Adrenal gland (tissue), 12 donors: ENCODE results near the gene VPS50. TPM values are rescaled to one million over a fixed set of nuclear protein-coding genes. Genes with fewer than 3 reads are reported as not detected.
"Not testable (repeated sequence)": the region's sequence is repeated elsewhere in the genome, so short reads cannot be mapped to it uniquely, and the experiment has no call there.

Source experiments
- DNase-seq, 7 donors: peaks; one replicate each; pipeline ENCODE4 v3.0.0-alpha.2; 2019 to 2020
- H3K27ac ChIP-seq, 5 donors: fragments of 200-600 bp; sonication (generic) in 4 of 5; 1 replicate in 3 of 5; 2 replicates in 2 of 5; pipeline versions ENCODE4 v1.5.1 to v1.8.0; 2016 to 2020; ENCODE audit warnings: mild to moderate bottlenecking in 1 of 5
- H3K27me3 ChIP-seq: fragments of 200-600 bp; 2 replicates; pipeline ENCODE4 v1.8.0; 2021
- H3K36me3 ChIP-seq, 2 donors: fragments of 200-600 bp; replicated peaks in 1 of 2; 1 replicate in 1 of 2; 2 replicates in 1 of 2; pipeline versions ENCODE4 v1.5.1 to v1.8.0; 2018 to 2022
- H3K4me1 ChIP-seq, 2 donors: fragments of 200-600 bp; replicated peaks in 1 of 2; 1 replicate in 1 of 2; 2 replicates in 1 of 2; pipeline versions ENCODE4 v1.5.1 to v1.8.0; 2018 to 2021
- H3K4me3 ChIP-seq, 4 donors: fragments of 200-600 bp; sonication (generic) in 3 of 4; one replicate each; pipeline ENCODE4 v1.5.1; 2016 to 2018
- H3K9me3 ChIP-seq, 3 donors: fragments of 200-600 bp; sonication (generic) in 1 of 3; replicated peaks in 1 of 3; 1 replicate in 2 of 3; 2 replicates in 1 of 3; pipeline versions ENCODE4 v1.5.1 to v1.8.0; 2016 to 2021
- CTCF ChIP-seq, 6 experiments: fragments of 450-650 bp in 4 of 6; fragments of 200-600 bp in 2 of 6; sonication (generic) in 1 of 6; IDR thresholded peaks; 1 replicate in 5 of 6; 2 replicates in 1 of 6; pipeline versions ENCODE4 v1.5.1 to v1.8.0; 2016 to 2021; ENCODE audit warnings: antibody characterized with exemption in 6 of 6, mild to moderate bottlenecking in 2 of 6, moderate library complexity in 1 of 6
- POLR2A ChIP-seq, 2 donors: fragments of 450-650 bp; IDR thresholded peaks; one replicate each; pipeline ENCODE4 v1.6.1; 2017; ENCODE audit warnings: antibody characterized with exemption in 2 of 2, mild to moderate bottlenecking in 2 of 2, moderate library complexity in 1 of 2
- WGBS, 4 donors: extraction: QIAGEN DNeasy Blood & Tissue Kit in 2 of 4; methylation state at CpG; one replicate each; pipeline versions ENCODE4 v1.1.5 to v1.1.7; 2013 to 2017; 5-methylcytosine and 5-hydroxymethylcytosine counted together
- intact Hi-C, 2 donors: fragments of 100-400 bp; cut with DNase I; formaldehyde crosslinking; loops; one replicate each; pipeline versions ENCODE4 v1.14.1 to v1.15.0; 2022 to 2023
- polyA plus RNA-seq, 3 donors: library from polyadenylated mRNA; stranded (reverse); fragments of 200-250 nt in 2 of 3; fragments of 350-450 nt in 1 of 3; fragmentation: Illumina TruSeq in 1 of 3; extraction: RNeasy Lipid Tissue Mini Kit (QIAGEN cat#74804) in 1 of 3; gene quantifications; one replicate each; pipeline ENCODE4 v1.2.3, GENCODE V29; 2013 to 2014
- total RNA-seq, 9 donors: library from RNA; depleted of rRNA in 4 of 9; stranded (reverse); fragments of >200 nt in 4 of 9; fragments of 120-200 nt in 1 of 9; fragmentation: NEBNext Ultra II Directional in 1 of 9; extraction: Animal tissue kit (Norgen Biotek cat#: 25700) in 1 of 9; gene quantifications; one replicate each; pipeline versions ENCODE4 v1.1.0 to v1.2.4, GENCODE V29; 2013 to 2023
- donor health status: healthy with polysubstance abuse.
- donor health status: Bipolar disorder and iron deficiency.
- donor health status: DM: yes; HTN: yes; CAD: no.
- donor health status: DM: no; HTN: no; CAD: no.
- donor health status: DM: no; HTN: no; CAD: no.
- donor health status: DM: yes; HTN: yes; CAD: no.

VPS50 gene
- total and polyA plus RNA-seq, 12 donors, result 6.9 to 60.6 (median 24.0) TPM

GRCh38 chr7:93337052-93337451, 104.9 kb downstream of the VPS50 start:
- Histone ChIP-seq H3K4me3 (no peak overlapping the region), H3K27me3 (no peaks in the 10 kb centered on the region), H3K27ac (no peak overlapping the region), H3K4me1 (no peaks in the 10 kb centered on the region), H3K36me3 (no peaks in the 10 kb centered on the region), H3K9me3 (no peaks in the 10 kb centered on the region)
- 93 to 96% (median 94%) methylated on average over 2 of the region's 2 CpGs for WGBS, 4 donors
- intact Hi-C loops, result no loop called here
- no peak for DNase-seq
- TF ChIP-seq CTCF (IDR thresholded peaks at IDR 0.05) (no peak), POLR2A (IDR thresholded peaks at IDR 0.05) (no peak)

- H3K4me1 ChIP-seq, intact Hi-C loops, H3K4me3 ChIP-seq, H3K27me3 ChIP-seq, H3K9me3 ChIP-seq, DNase-seq, H3K36me3 ChIP-seq, H3K27ac ChIP-seq: not testable (repeated sequence)
- 95 to 100% (median 96%) methylated on average over 8 to 13 of the region's 13 CpGs for WGBS, 4 donors
These were observed 110.0 kb downstream of the VPS50 start for GRCh38 chr7:93342178-93342577.

- Histone ChIP-seq H3K27ac (no peak overlapping the region), H3K36me3 (no peaks in the 10 kb centered on the region), H3K4me1 (no peaks in the 10 kb centered on the region), H3K27me3 (no peaks in the 10 kb centered on the region), H3K4me3 (no peak overlapping the region), H3K9me3 (no peaks in the 10 kb centered on the region)
- intact Hi-C loops, result no loop called here
- WGBS, 4 donors, result 91 to 97% (median 95%) methylated on average over 2 of the region's 2 CpGs
- no peak for DNase-seq
- TF ChIP-seq CTCF (IDR thresholded peaks at IDR 0.05) (no peak), POLR2A (IDR thresholded peaks at IDR 0.05) (no peak)
These were observed 118.2 kb downstream of the VPS50 start for GRCh38 chr7:93350338-93350737.

- WGBS, 4 donors, result 91 to 96% (median 93%) methylated on average over 2 of the region's 2 CpGs
- H3K36me3 ChIP-seq, result no peaks in the 10 kb centered on the region
These were observed 120.7 kb downstream of the VPS50 start for GRCh38 chr7:93352881-93353280.

More at GRCh38 chr7:93352881-93353280, 120.7 kb downstream of the VPS50 start:
- intact Hi-C loops, result no loop called here
- no peak for DNase-seq
- TF ChIP-seq CTCF (IDR thresholded peaks at IDR 0.05) (no peak), POLR2A (IDR thresholded peaks at IDR 0.05) (no peak)
- H3K27ac ChIP-seq, result no peak overlapping the region
- H3K9me3 ChIP-seq, result no peaks in the 10 kb centered on the region
- H3K4me1 ChIP-seq, result no peaks in the 10 kb centered on the region
- no peak overlapping the region for H3K4me3 ChIP-seq
- no peaks in the 10 kb centered on the region for H3K27me3 ChIP-seq
